IPS-18a (cell line): ENCODE results near the gene USP27X.

Experiments used
- H3K27ac ChIP-seq: one replicate; pipeline ENCODE4 v1.5.1; 2013; ENCODE audit warnings: low read length
- H3K27me3 ChIP-seq: one replicate; pipeline ENCODE4 v1.6.1; 2013; ENCODE audit warnings: mild to moderate bottlenecking, low read length; ENCODE audit not compliant: control insufficient read depth, insufficient read depth
- H3K36me3 ChIP-seq: one replicate; pipeline ENCODE4 v1.6.1; 2013; ENCODE audit warnings: low read depth, low read length; ENCODE audit not compliant: control insufficient read depth
- H3K4me1 ChIP-seq: one replicate; pipeline ENCODE4 v1.6.1; 2013; ENCODE audit warnings: low read depth, low read length; ENCODE audit not compliant: control insufficient read depth
- H3K4me3 ChIP-seq: one replicate; pipeline ENCODE4 v1.5.1; 2013; ENCODE audit warnings: low read length
- H3K9ac ChIP-seq: one replicate; pipeline ENCODE4 v1.6.1; 2013; ENCODE audit warnings: mild to moderate bottlenecking, low read length, moderate library complexity
- H3K9me3 ChIP-seq: one replicate; pipeline ENCODE4 v1.6.1; 2013; ENCODE audit warnings: low read depth, low read length; ENCODE audit not compliant: control insufficient read depth

Gene USP27X

GRCh38 chrX:49892542-49892941 is 13.3 kb downstream of the USP27X start:
- Histone ChIP-seq H3K36me3 (no peaks in the 10 kb centered on the region), H3K4me3 (no peak overlapping the region), H3K4me1 (no peaks in the 10 kb centered on the region), H3K27me3 (no peaks in the 10 kb centered on the region), H3K9ac (no peak overlapping the region), H3K9me3 (peaks cover 7% of the 10 kb centered on the region), H3K27ac (no peak overlapping the region)

GRCh38 chrX:49896951-49897350 is 17.7 kb downstream of the USP27X start:
- Histone ChIP-seq H3K9ac (no peak overlapping the region), H3K27ac (no peak overlapping the region), H3K4me1 (peaks cover 5% of the 10 kb centered on the region), H3K36me3 (no peaks in the 10 kb centered on the region), H3K4me3 (no peak overlapping the region), H3K9me3 (peaks cover 11% of the 10 kb centered on the region), H3K27me3 (no peaks in the 10 kb centered on the region)

- Histone ChIP-seq H3K27ac (no peak overlapping the region), H3K4me3 (no peak overlapping the region), H3K9ac (no peak overlapping the region), H3K36me3 (no peaks in the 10 kb centered on the region), H3K27me3 (no peaks in the 10 kb centered on the region), H3K4me1 (peaks cover 5% of the 10 kb centered on the region), H3K9me3 (peaks cover 11% of the 10 kb centered on the region)
Measured at GRCh38 chrX:49901048-49901447, 21.8 kb downstream of the USP27X start.

GRCh38 chrX:49910344-49910743 is 31.1 kb downstream of the USP27X start:
- H3K27me3 ChIP-seq = no peaks in the 10 kb centered on the region
- no peak overlapping the region for H3K4me3 ChIP-seq
- no peak overlapping the region for H3K9ac ChIP-seq
- peaks cover 6% of the 10 kb centered on the region for H3K9me3 ChIP-seq
- no peaks in the 10 kb centered on the region for H3K36me3 ChIP-seq
- no peak overlapping the region for H3K27ac ChIP-seq
- no peaks in the 10 kb centered on the region for H3K4me1 ChIP-seq

- Histone ChIP-seq H3K27ac (no peak overlapping the region), H3K4me1 (no peaks in the 10 kb centered on the region), H3K36me3 (no peaks in the 10 kb centered on the region), H3K9me3 (peaks cover 6% of the 10 kb centered on the region), H3K9ac (no peak overlapping the region), H3K4me3 (no peak overlapping the region), H3K27me3 (no peaks in the 10 kb centered on the region)
Measured at GRCh38 chrX:49912086-49912485, 32.8 kb downstream of the USP27X start.

- no peak overlapping the region for H3K9ac ChIP-seq
- no peak overlapping the region for H3K27ac ChIP-seq
- H3K4me1 ChIP-seq = no peaks in the 10 kb centered on the region
- H3K27me3 ChIP-seq = no peaks in the 10 kb centered on the region
- H3K4me3 ChIP-seq = no peak overlapping the region
- H3K36me3 ChIP-seq = no peaks in the 10 kb centered on the region
- peaks cover 6% of the 10 kb centered on the region for H3K9me3 ChIP-seq
Measured at GRCh38 chrX:49912861-49913260, 33.6 kb downstream of the USP27X start.

GRCh38 chrX:49915361-49916222 is 36.3 kb downstream of the USP27X start:
- H3K4me3 ChIP-seq = no peak overlapping the region
- H3K4me1 ChIP-seq = no peaks in the 10 kb centered on the region
- H3K9ac ChIP-seq = no peak overlapping the region
- H3K27ac ChIP-seq = no peak overlapping the region
- H3K36me3 ChIP-seq = no peaks in the 10 kb centered on the region
- no peaks in the 10 kb centered on the region for H3K27me3 ChIP-seq
- peaks cover 6% of the 10 kb centered on the region for H3K9me3 ChIP-seq

- Histone ChIP-seq H3K27me3 (peaks cover 16% of the 10 kb centered on the region), H3K4me3 (no peak overlapping the region), H3K9me3 (peaks cover 4% of the 10 kb centered on the region), H3K36me3 (no peaks in the 10 kb centered on the region), H3K9ac (no peak overlapping the region), H3K4me1 (peaks cover 8% of the 10 kb centered on the region), H3K27ac (no peak overlapping the region)
Measured at GRCh38 chrX:49919617-49920016, 40.3 kb downstream of the USP27X start.

GRCh38 chrX:49921109-49921508 is 41.8 kb downstream of the USP27X start:
- no peak overlapping the region for H3K27ac ChIP-seq
- peaks cover 5% of the 10 kb centered on the region for H3K9me3 ChIP-seq
- no peaks in the 10 kb centered on the region for H3K36me3 ChIP-seq
- H3K4me3 ChIP-seq = no peak overlapping the region
- peaks cover 16% of the 10 kb centered on the region for H3K27me3 ChIP-seq
- H3K4me1 ChIP-seq = peaks cover 8% of the 10 kb centered on the region
- H3K9ac ChIP-seq = no peak overlapping the region

- peaks cover 8% of the 10 kb centered on the region for H3K4me1 ChIP-seq
- peaks cover 7% of the 10 kb centered on the region for H3K9me3 ChIP-seq
- peaks cover 16% of the 10 kb centered on the region for H3K27me3 ChIP-seq
- H3K9ac ChIP-seq = peak within 1 kb of the TSS; percentile 42
- peak within 1 kb of the TSS; percentile 62 for H3K4me3 ChIP-seq
- no peaks in the 10 kb centered on the region for H3K36me3 ChIP-seq
- no peak within 1 kb of the TSS for H3K27ac ChIP-seq
Measured at GRCh38 chrX:49922291-49923241, 43.3 kb downstream of the USP27X start, which contains the start of gene CLCN5. TSS of gene CLCN5 (plus strand) at chrX:49922596. CDS start at chrX:49925299, 2,703 bp downstream.

- Histone ChIP-seq H3K4me1 (peaks cover 8% of the 10 kb centered on the region), H3K36me3 (no peaks in the 10 kb centered on the region), H3K4me3 (no peak overlapping the region), H3K9ac (no peak overlapping the region), H3K9me3 (peaks cover 7% of the 10 kb centered on the region), H3K27ac (no peak overlapping the region), H3K27me3 (peaks cover 16% of the 10 kb centered on the region)
Measured at GRCh38 chrX:49925176-49925575, 45.9 kb downstream of the USP27X start.
